ENCODE measurements around the gene VPS37C. TPM values are rescaled to one million over a fixed set of nuclear protein-coding genes. Genes with fewer than 3 reads are reported as not detected.
A peak's percentile ranks its signal among the peaks of the same experiment; 100 is the strongest.
"Not testable (repeated sequence)": the region's sequence is repeated elsewhere in the genome, so short reads cannot be mapped to it uniquely, and the experiment has no call there.

Gene VPS37C
- total RNA-seq, 1 donor from 2014 or later: 28.1 TPM

DNA sequence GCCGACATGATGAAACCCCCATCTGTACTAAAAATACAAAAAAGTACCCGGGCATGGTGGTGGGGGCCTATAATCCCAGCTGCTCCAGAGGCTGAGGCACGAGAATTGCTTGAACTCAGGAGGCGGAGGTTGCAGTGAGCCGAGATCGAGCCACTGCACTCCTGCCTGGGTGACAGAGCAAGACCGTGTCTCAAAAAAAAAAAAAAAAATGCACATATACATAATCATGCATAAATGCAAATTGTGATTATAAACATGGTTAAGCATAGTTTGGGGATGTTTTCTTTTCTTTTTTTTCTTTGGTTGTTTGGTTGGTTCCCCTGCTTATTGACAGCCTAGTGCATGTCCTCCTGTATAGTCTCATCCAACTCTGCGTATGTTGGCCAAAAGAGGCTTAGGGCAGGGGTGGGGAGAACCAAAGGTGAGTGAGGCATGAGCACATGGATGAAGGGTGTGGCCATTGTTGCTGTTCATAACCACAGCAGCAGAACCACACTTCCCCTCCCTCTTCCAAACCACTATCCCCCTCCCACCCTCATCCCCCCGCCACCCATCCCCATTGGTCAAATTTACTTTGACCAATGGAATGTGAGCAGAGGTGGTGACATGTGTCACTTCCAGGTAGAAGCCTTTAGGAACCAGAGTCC is 6.9 kb upstream of the VPS37C start:
- H3K4me1 Mint-ChIP-seq (ENCODE audit: low read depth): peaks cover 14% of the 10 kb centered on the region

DNA sequence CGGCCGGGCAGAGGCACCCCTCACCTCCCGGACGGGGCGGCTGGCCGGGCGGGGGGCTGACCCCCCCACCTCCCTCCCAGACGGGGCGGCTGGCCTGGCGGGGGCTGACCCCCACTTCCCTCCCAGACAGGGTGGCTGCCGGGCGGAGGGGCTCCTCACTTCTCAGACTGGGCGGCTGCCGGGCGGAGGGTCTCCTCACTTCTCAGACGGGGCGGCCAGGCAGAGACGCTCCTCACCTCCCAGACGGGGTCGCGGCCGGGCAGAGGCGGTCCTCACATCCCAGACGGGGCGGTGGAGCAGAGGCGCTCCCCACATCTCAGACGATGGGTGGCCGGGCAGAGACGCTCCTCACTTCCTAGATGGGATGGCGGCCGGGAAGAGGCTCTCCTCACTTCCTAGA is 5.1 kb upstream of the VPS37C start:
- H3K4me1 Mint-ChIP-seq (ENCODE audit: low read depth): peaks cover 20% of the 10 kb centered on the region
- H3K4me3 Mint-ChIP-seq (ENCODE audit: low read depth); H3K27ac Mint-ChIP-seq: not testable (repeated sequence)

More for the DNA sequence above, 6.9 kb upstream of the VPS37C start:
- H3K9me3 Mint-ChIP-seq (ENCODE audit: low read depth): no peaks in the 10 kb centered on the region
- H3K36me3 Mint-ChIP-seq (ENCODE audit: insufficient read depth): no peaks in the 10 kb centered on the region
- DNase-seq (ENCODE audit: low spot score, unreplicated experiment): no peak
- no peak overlapping the region for H3K4me3 Mint-ChIP-seq (ENCODE audit: low read depth)
- H3K27ac Mint-ChIP-seq: no peak overlapping the region
- peaks cover 3% of the 10 kb centered on the region for H3K27me3 Mint-ChIP-seq
- TF ChIP-seq, protein P1, sequence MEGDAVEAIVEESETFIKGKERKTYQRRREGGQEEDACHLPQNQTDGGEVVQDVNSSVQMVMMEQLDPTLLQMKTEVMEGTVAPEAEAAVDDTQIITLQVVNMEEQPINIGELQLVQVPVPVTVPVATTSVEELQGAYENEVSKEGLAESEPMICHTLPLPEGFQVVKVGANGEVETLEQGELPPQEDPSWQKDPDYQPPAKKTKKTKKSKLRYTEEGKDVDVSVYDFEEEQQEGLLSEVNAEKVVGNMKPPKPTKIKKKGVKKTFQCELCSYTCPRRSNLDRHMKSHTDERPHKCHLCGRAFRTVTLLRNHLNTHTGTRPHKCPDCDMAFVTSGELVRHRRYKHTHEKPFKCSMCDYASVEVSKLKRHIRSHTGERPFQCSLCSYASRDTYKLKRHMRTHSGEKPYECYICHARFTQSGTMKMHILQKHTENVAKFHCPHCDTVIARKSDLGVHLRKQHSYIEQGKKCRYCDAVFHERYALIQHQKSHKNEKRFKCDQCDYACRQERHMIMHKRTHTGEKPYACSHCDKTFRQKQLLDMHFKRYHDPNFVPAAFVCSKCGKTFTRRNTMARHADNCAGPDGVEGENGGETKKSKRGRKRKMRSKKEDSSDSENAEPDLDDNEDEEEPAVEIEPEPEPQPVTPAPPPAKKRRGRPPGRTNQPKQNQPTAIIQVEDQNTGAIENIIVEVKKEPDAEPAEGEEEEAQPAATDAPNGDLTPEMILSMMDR (IDR thresholded peaks at IDR 0.05; ENCODE audit: unreplicated experiment): no peak

DNA sequence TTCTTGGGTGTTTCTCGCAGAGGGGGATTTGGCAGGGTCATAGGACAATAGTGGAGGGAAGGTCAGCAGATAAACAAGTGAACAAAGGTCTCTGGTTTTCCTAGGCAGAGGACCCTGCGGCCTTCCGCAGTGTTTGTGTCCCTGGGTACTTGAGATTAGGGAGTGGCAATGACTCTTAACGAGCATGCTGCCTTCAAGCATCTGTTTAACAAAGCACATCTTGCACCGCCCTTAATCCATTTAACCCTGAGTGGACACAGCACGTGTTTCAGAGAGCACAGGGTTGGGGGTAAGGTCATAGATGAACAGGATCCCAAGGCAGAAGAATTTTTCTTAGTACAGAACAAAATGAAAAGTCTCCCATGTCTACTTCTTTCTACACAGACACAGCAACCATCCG is 4.6 kb upstream of the VPS37C start:
- not testable (repeated sequence) for DNase-seq (ENCODE audit: low spot score, unreplicated experiment); H3K9me3 Mint-ChIP-seq (ENCODE audit: low read depth); H3K4me3 Mint-ChIP-seq (ENCODE audit: low read depth); H3K27me3 Mint-ChIP-seq; H3K36me3 Mint-ChIP-seq (ENCODE audit: insufficient read depth)
- H3K4me1 Mint-ChIP-seq (ENCODE audit: low read depth): peaks cover 20% of the 10 kb centered on the region
- peak overlapping the region; percentile 77 for H3K27ac Mint-ChIP-seq

More for the DNA sequence above, 5.1 kb upstream of the VPS37C start:
- H3K9me3 Mint-ChIP-seq (ENCODE audit: low read depth); DNase-seq (ENCODE audit: low spot score, unreplicated experiment); H3K36me3 Mint-ChIP-seq (ENCODE audit: insufficient read depth); H3K27me3 Mint-ChIP-seq: not testable (repeated sequence)

DNA sequence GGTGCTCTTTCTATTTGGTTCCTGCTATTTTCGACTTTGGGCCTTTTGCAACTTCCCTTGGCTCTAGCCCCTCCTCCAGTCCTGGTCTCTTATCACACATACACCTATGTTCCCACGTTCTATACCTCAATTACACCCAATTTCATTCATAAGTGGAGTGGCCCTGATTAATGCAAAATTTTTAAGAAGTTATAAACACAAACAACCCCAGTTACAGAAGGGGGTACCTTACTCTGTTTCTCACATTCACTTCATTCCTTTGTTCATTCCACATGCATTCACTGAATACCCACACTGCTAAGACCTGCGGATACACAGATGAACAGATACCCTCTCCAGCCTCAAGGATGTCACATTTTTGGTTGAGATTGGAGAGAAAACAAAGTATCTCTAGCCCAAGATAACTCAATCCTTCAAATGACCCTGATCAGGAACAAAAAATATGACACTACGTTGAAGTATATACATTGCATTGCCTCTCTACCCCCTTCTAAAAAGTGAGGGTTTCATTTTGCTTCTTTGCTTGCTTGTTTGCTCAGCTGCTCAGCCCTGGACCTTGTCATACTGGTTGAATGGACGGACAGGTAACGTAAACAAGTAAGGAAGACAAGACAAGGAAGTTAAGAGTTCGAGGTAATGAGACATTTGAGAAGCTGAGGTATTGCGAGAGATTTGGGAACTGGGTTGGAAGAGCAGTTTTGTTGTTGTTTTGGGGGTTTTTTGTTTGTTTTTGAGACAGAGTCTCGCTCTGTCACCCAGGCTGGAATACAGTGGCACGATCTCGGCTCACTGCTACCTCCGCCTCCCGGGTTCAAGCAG is 3.6 kb upstream of the VPS37C start:
- Mint-ChIP-seq H3K36me3 (ENCODE audit: insufficient read depth) (no peaks in the 10 kb centered on the region), H3K9me3 (ENCODE audit: low read depth) (no peaks in the 10 kb centered on the region), H3K27me3 (no peaks in the 10 kb centered on the region), H3K4me1 (ENCODE audit: low read depth) (peaks cover 28% of the 10 kb centered on the region), H3K4me3 (ENCODE audit: low read depth) (no peak overlapping the region), H3K27ac (peak overlapping the region; percentile 7)
- TF ChIP-seq, protein P1 (IDR thresholded peaks at IDR 0.05; ENCODE audit: unreplicated experiment): no peak
- no peak for DNase-seq (ENCODE audit: low spot score, unreplicated experiment)

DNA sequence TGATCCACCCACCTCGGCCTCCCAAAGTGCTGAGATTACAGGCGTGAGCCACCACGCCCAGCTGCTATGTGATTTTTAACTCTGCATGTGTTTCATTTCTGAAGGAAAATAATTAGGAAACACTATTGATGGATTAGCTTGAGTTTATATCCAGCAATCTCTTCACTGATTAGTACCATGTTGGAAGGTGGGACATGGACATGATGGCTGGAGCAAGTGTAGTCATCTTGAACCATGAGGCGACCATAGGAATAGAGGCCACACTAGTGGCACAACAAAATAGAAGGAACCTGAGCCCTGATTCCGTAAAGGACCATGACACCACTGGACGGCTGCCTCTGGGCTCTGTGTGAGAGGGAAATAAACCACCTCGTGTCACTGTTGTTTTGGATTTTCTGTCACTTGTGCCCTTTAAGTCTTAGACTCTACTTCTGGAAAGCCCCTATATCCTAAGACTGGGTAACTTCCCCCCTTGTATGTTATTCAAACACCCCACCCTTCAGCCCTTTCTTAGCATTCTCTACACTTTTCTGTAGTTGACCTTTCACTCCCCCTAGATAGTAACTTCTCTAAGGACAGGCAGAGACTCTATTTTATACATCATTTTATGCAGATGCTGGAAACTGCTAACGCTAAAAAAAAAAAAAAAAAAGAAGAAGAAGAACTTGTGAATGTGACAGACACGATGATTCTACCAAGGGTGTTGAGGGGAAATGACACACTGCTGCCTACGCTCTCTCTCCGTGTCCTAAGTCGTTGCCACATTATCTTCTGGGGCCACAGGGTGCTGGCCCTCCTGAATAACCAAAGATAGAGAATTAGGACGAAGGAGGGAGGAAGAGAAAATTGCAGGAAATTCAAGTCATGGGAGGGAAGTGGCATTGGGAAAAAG is 2.7 kb upstream of the VPS37C start:
- H3K27me3 Mint-ChIP-seq: no peaks in the 10 kb centered on the region
- peak overlapping the region; percentile 39 for H3K27ac Mint-ChIP-seq
- H3K9me3 Mint-ChIP-seq (ENCODE audit: low read depth): no peaks in the 10 kb centered on the region
- no peak overlapping the region for H3K4me3 Mint-ChIP-seq (ENCODE audit: low read depth)
- no peaks in the 10 kb centered on the region for H3K36me3 Mint-ChIP-seq (ENCODE audit: insufficient read depth)
- no peak for DNase-seq (ENCODE audit: low spot score, unreplicated experiment)
- TF ChIP-seq, protein P1 (IDR thresholded peaks at IDR 0.05; ENCODE audit: unreplicated experiment): no peak
- H3K4me1 Mint-ChIP-seq (ENCODE audit: low read depth): peaks cover 34% of the 10 kb centered on the region

DNA sequence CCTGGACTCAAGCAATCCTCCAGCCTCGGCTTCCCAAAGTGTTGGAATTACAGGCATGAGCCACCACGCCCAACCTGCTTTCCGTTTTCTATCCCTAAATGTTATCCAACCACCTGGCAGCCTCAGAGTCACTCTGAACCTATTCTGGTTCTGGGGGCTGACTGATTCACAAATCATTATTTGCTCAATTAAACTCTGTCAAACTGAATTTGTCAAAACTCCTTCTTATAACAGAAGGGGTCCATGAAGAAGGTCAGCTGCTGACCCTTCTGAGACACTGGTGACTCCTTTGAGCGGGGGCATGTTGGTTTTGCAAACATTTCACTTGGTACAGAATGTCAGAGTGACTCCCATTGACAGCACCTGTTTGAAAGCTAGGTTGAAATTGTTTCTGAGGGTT is 1.8 kb upstream of the VPS37C start:
- TF ChIP-seq, protein P1 (IDR thresholded peaks at IDR 0.05; ENCODE audit: unreplicated experiment): no peak
- Mint-ChIP-seq H3K27ac (no peak overlapping the region), H3K9me3 (ENCODE audit: low read depth) (no peaks in the 10 kb centered on the region), H3K4me1 (ENCODE audit: low read depth) (peaks cover 41% of the 10 kb centered on the region), H3K27me3 (no peaks in the 10 kb centered on the region), H3K36me3 (ENCODE audit: insufficient read depth) (no peaks in the 10 kb centered on the region), H3K4me3 (ENCODE audit: low read depth) (no peak overlapping the region)
- DNase-seq (ENCODE audit: low spot score, unreplicated experiment): no peak

Data from progenitor cell of endocrine pancreas (in vitro differentiated cells).